H9 (cell line): ENCODE measurements around the gene STARD8. TPM values are rescaled to one million over a fixed set of nuclear protein-coding genes. Genes with fewer than 3 reads are reported as not detected.

Source experiments
- DNase-seq: peaks from one replicate; pipeline ENCODE4 v3.0.0-alpha.2; 2017
- H2AFZ ChIP-seq: one replicate; pipeline ENCODE4 v1.6.1; 2013; ENCODE audit warnings: mild to moderate bottlenecking, low read length, control low read depth, moderate library complexity
- H2AK5ac ChIP-seq: 2 replicates; pipeline ENCODE4 v1.6.1; 2013; ENCODE audit warnings: low read length, control low read depth, mixed read lengths; ENCODE audit not compliant: insufficient read length
- H2BK120ac ChIP-seq: one replicate; pipeline ENCODE4 v1.6.1; 2013; ENCODE audit warnings: low read depth, mild to moderate bottlenecking, low read length, control low read depth, inconsistent platforms; ENCODE audit not compliant: poor library complexity, severe bottlenecking
- H2BK12ac ChIP-seq: 2 replicates; pipeline ENCODE4 v1.6.1; 2013; ENCODE audit warnings: low read length, control low read depth, mixed read lengths, low read depth; ENCODE audit not compliant: insufficient read length
- H2BK15ac ChIP-seq: 2 replicates; pipeline ENCODE4 v1.6.1; 2013; ENCODE audit warnings: low read depth, low read length, control low read depth
- H2BK20ac ChIP-seq: one replicate; pipeline ENCODE4 v1.6.1; 2013; ENCODE audit warnings: low read depth, mild to moderate bottlenecking, low read length, control low read depth, inconsistent platforms; ENCODE audit not compliant: poor library complexity, severe bottlenecking
- H2BK5ac ChIP-seq: 2 replicates; pipeline ENCODE4 v1.6.1; 2013; ENCODE audit warnings: low read length, control low read depth, mixed read lengths; ENCODE audit not compliant: insufficient read length
- H3K14ac ChIP-seq: 2 replicates; pipeline ENCODE4 v1.6.1; 2013; ENCODE audit warnings: low read length, control low read depth; ENCODE audit not compliant: insufficient read depth
- H3K18ac ChIP-seq: 2 replicates; pipeline ENCODE4 v1.6.1; 2013; ENCODE audit warnings: low read depth, mild to moderate bottlenecking, mixed read lengths, low read length, control low read depth; ENCODE audit not compliant: insufficient read length
- H3K23ac ChIP-seq: 2 replicates; pipeline ENCODE4 v1.6.1; 2013; ENCODE audit warnings: low read length, control low read depth, mixed read lengths, low read depth; ENCODE audit not compliant: insufficient read length
- H3K23me2 ChIP-seq: 2 replicates; pipeline ENCODE4 v1.6.1; 2013; ENCODE audit warnings: low read depth, mild to moderate bottlenecking, mixed read lengths, low read length, control low read depth; ENCODE audit not compliant: insufficient read length, poor library complexity, severe bottlenecking
- H3K27ac ChIP-seq: 2 replicates; pipeline ENCODE4 v1.5.1; 2013; ENCODE audit warnings: low read length, control low read depth, mixed read lengths, low read depth; ENCODE audit not compliant: insufficient read length
- H3K27me3 ChIP-seq: 2 replicates; pipeline ENCODE4 v1.6.1; 2013; ENCODE audit warnings: low read length, control low read depth, inconsistent platforms; ENCODE audit not compliant: insufficient read depth
- H3K4ac ChIP-seq: 2 replicates; pipeline ENCODE4 v1.6.1; 2013; ENCODE audit warnings: low read depth, mild to moderate bottlenecking, control low read depth, inconsistent platforms, low read length, moderate library complexity
- H3K4me1 ChIP-seq: 2 replicates; pipeline ENCODE4 v1.6.1; 2013; ENCODE audit warnings: low read length, control low read depth, inconsistent platforms; ENCODE audit not compliant: insufficient read depth
- H3K4me2 ChIP-seq: 2 replicates; pipeline ENCODE4 v1.6.1; 2013; ENCODE audit warnings: low read length, control low read depth, mixed read lengths; ENCODE audit not compliant: insufficient read length, insufficient read depth
- H3K56ac ChIP-seq: 2 replicates; pipeline ENCODE4 v1.6.1; 2013; ENCODE audit warnings: low read depth, mild to moderate bottlenecking, mixed read lengths, low read length, control low read depth; ENCODE audit not compliant: insufficient read length
- H3K79me1 ChIP-seq: 2 replicates; pipeline ENCODE4 v1.6.1; 2013; ENCODE audit warnings: low read depth, mild to moderate bottlenecking, moderate library complexity, low read length, control low read depth, inconsistent platforms; ENCODE audit not compliant: insufficient read depth, poor library complexity, severe bottlenecking
- H3K79me2 ChIP-seq: 2 replicates; pipeline ENCODE4 v1.6.1; 2013; ENCODE audit warnings: low read length, control low read depth, inconsistent platforms; ENCODE audit not compliant: insufficient read depth
- H3K9ac ChIP-seq: 2 replicates; pipeline ENCODE4 v1.6.1; 2013; ENCODE audit warnings: low read length, control low read depth, mixed read lengths; ENCODE audit not compliant: insufficient read length; ENCODE audit errors: extremely low read depth
- H3K9me3 ChIP-seq: one replicate; pipeline ENCODE4 v1.6.1; 2013; ENCODE audit warnings: low read depth, low read length, inconsistent platforms; ENCODE audit not compliant: control insufficient read depth
- H3T11ph ChIP-seq: one replicate; pipeline ENCODE4 v1.6.1; 2013; ENCODE audit warnings: mild to moderate bottlenecking, low read length, control low read depth, inconsistent platforms
- H4K20me1 ChIP-seq: one replicate; pipeline ENCODE4 v1.6.1; 2013; ENCODE audit not compliant: control insufficient read depth, insufficient read length, insufficient read depth
- H4K5ac ChIP-seq: 2 replicates; pipeline ENCODE4 v1.6.1; 2013; ENCODE audit warnings: low read depth, mild to moderate bottlenecking, mixed read lengths, low read length, control low read depth; ENCODE audit not compliant: insufficient read length
- H4K8ac ChIP-seq: replicated peaks from 2 replicates; pipeline ENCODE4 v1.6.1; 2013; ENCODE audit warnings: low read length, control low read depth, mixed read lengths, low read depth; ENCODE audit not compliant: insufficient read length
- H4K91ac ChIP-seq: 2 replicates; pipeline ENCODE4 v1.6.1; 2013; ENCODE audit warnings: low read depth, mild to moderate bottlenecking, moderate library complexity, mixed read lengths, low read length, control low read depth; ENCODE audit not compliant: insufficient read length
- H3K27ac Mint-ChIP-seq, 3 experiments: 2 replicates in 2 of 3; 3 replicates in 1 of 3; pipeline ENCODE4 v1.8.0; 2020 to 2021; ENCODE audit warnings: mixed read lengths in 3 of 3, mild to moderate bottlenecking in 1 of 3, moderate library complexity in 1 of 3
- H3K27me3 Mint-ChIP-seq: 2 replicates; pipeline ENCODE4 v1.8.0; 2021; ENCODE audit warnings: low read depth, mild to moderate bottlenecking, moderate library complexity, mixed read lengths
- H3K36me3 Mint-ChIP-seq, 3 experiments: 2 replicates in 2 of 3; 3 replicates in 1 of 3; pipeline ENCODE4 v1.8.0; 2020 to 2021; ENCODE audit warnings: low read depth in 3 of 3, mixed read lengths in 3 of 3; ENCODE audit not compliant: insufficient read depth in 1 of 3
- H3K4me1 Mint-ChIP-seq, 2 experiments: 2 replicates each; pipeline ENCODE4 v1.8.0; 2020; ENCODE audit warnings: mixed read lengths in 2 of 2
- H3K4me3 Mint-ChIP-seq, 2 experiments: 2 replicates in 1 of 2; 3 replicates in 1 of 2; pipeline ENCODE4 v1.8.0; 2020 to 2021; ENCODE audit warnings: mild to moderate bottlenecking in 2 of 2, mixed read lengths in 2 of 2, moderate library complexity in 1 of 2
- H3K9me3 Mint-ChIP-seq, 2 experiments: 2 replicates in 1 of 2; 3 replicates in 1 of 2; pipeline ENCODE4 v1.8.0; 2020; ENCODE audit warnings: mild to moderate bottlenecking in 2 of 2, mixed read lengths in 2 of 2, moderate library complexity in 1 of 2
- CTCF ChIP-seq: fragments of 200-600 bp; sonication (generic); conservative IDR thresholded peaks from 3 replicates; pipeline ENCODE4 v1.8.0; 2021; ENCODE audit warnings: antibody characterized with exemption, mild to moderate bottlenecking
- WGBS: extraction: QIAGEN DNeasy Blood & Tissue Kit; methylation state at CpG from one replicate; pipeline ENCODE4 v1.1.7; 2013; ENCODE audit warnings: missing lambda C conversion rate, low lambda C conversion rate, mixed read lengths; ENCODE audit not compliant: insufficient read length; ENCODE audit errors: extremely low coverage; 5-methylcytosine and 5-hydroxymethylcytosine counted together
- total RNA-seq: library from RNA; stranded (reverse); gene quantifications from 2 replicates; pipeline ENCODE4 v1.2.1, GENCODE V29; 2021

Gene STARD8
- total RNA-seq, 1 experiment from 2014 or later = 0.52 TPM

DNA sequence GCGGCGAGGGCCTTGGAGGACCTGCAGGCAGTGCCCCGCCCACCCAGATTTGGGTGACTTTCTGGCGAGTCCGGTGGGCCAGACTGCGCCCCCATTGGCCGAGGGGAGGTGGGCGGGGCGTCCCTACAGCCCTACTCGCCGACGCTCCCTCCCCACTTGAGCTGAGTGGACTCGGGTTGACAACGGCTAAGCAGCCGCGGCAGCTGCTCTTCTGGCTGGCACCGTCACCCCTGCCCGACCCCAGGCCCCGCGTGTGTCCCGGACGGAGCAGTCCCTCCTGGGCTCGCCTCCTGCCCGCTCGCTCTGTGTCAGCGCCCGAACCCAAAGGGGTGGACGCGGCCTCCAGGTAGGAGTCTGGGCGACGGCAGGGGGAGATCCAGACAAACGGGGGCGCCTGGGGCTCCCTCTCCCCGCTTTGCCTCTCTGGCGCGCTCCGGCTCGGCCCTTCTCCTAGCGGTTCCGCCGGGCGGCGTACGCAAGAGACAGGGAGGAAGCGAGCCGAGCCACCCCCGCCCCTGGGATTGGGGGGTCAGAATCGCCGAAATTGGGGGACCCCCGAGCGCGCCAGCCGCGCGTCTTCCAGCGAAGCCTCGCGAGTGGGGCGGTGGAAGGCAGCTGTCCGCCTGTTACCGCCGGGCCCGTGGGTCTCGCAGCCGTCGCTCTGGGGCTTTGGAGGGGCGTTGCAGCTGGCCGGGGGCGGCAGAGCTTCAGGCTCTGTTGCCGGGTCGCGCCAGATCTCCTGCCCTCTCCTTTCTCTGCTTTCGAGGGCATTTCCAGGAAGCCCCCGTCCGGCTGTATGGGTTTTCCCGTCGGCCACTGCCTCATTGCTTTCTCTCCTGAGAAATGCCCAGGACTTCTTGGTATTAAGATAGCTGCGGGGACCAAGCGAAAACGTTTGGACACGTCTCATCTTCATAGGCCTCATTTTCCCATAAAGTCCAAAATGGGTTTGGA, 46.3 kb downstream of the STARD8 start:
- Histone ChIP-seq H3K14ac (no peak overlapping the region), H3K27ac (no peak overlapping the region), H3K27me3 (no peaks in the 10 kb centered on the region; the same call in 1 of the 2 replicates), H3K23me2 (no peaks in the 10 kb centered on the region), H3K4me2 (peak overlapping the region; percentile 59), H3T11ph (no peak overlapping the region), H3K18ac (no peak overlapping the region), H3K23ac (no peak overlapping the region), H3K79me2 (no peaks in the 10 kb centered on the region), H2BK120ac (no peak overlapping the region), H4K20me1 (no peaks in the 10 kb centered on the region), H2BK20ac (no peak overlapping the region), H3K4me1 (peaks cover 2% of the 10 kb centered on the region; the same call in 1 of the 2 replicates), H3K56ac (no peak overlapping the region), H2BK5ac (no peak overlapping the region), H3K9ac (no peak overlapping the region), H4K5ac (no peak overlapping the region), H4K91ac (no peak overlapping the region), H3K4ac (no peak overlapping the region), H4K8ac (no peak overlapping the region), H3K9me3 (peaks cover 42% of the 10 kb centered on the region), H2AK5ac (no peak overlapping the region), H2BK12ac (no peak overlapping the region), H3K79me1 (no peaks in the 10 kb centered on the region), H2AFZ (no peak overlapping the region), H2BK15ac (no peak overlapping the region)
- WGBS = no CpG with 5 or more reads among the region's 81 CpGs
- TF ChIP-seq CTCF = no peak
- H3K9me3 Mint-ChIP-seq = peaks cover 67 to 71% of the 10 kb centered on the region in 2 experiments
- H3K27me3 Mint-ChIP-seq = peaks cover 33% of the 10 kb centered on the region
- H3K4me1 Mint-ChIP-seq = peaks cover 16 to 26% of the 10 kb centered on the region in 2 experiments; a peak in 3 of 4 replicates
- H3K4me3 Mint-ChIP-seq = peak overlapping the region; percentile 55 to 76
- peak overlapping the region in 1 of 3 experiments; percentile 83; a peak in 1 of 7 replicates for H3K27ac Mint-ChIP-seq
- peak; percentile 90 for DNase-seq
- peaks cover 0 to 8% (median 2%) of the 10 kb centered on the region in 3 experiments; a peak in 5 of 7 replicates for H3K36me3 Mint-ChIP-seq
